ENCODE data around the gene ZDHHC15. TPM values are rescaled to one million over a fixed set of nuclear protein-coding genes. Genes with fewer than 3 reads are reported as not detected.
A peak's percentile ranks its signal among the peaks of the same experiment; 100 is the strongest.
"Not testable (repeated sequence)": the region's sequence is repeated elsewhere in the genome, so short reads cannot be mapped to it uniquely, and the experiment has no call there.

ZDHHC15 gene
- total and polyA plus RNA-seq, 2 of the 4 experiments (the other 2 are of a cell fraction) = not detected

- Histone ChIP-seq H3K56ac (ENCODE audit: extremely low read depth, insufficient read depth, low read length) (no peak overlapping the region), H4K5ac (ENCODE audit: low read depth, low read length) (no peak overlapping the region), H3K9ac (ENCODE audit: low read depth, low read length) (no peak overlapping the region), H3K4me2 (ENCODE audit: low read depth, low read length) (no peak overlapping the region), H4K8ac (ENCODE audit: low read depth in 2 of 2, low read length in 2 of 2) (no peak overlapping the region), H3K18ac (ENCODE audit: low read depth, low read length) (no peak overlapping the region), H4K20me1 (ENCODE audit: insufficient read depth, low read length) (no peaks in the 10 kb centered on the region), H3K79me1 (ENCODE audit: low read depth in 1 of 2, low read length in 2 of 2) (no peaks in the 10 kb centered on the region), H3K27me3 (ENCODE audit: control insufficient read depth, insufficient read depth, low read length) (no peaks in the 10 kb centered on the region), H4K91ac (ENCODE audit: insufficient read depth, low read depth, low read length) (no peak overlapping the region), H2BK20ac (ENCODE audit: low read depth, low read length) (no peak overlapping the region), H2BK15ac (ENCODE audit: low read depth, low read length) (no peak overlapping the region), H2AFZ (replicated peaks; ENCODE audit: low read length, poor library complexity) (no peak overlapping the region), H2BK120ac (ENCODE audit: low read depth, low read length) (no peak overlapping the region), H2AK5ac (ENCODE audit: low read depth, low read length) (no peak overlapping the region), H3K23ac (ENCODE audit: low read depth, low read length) (no peak overlapping the region), H3K27ac (ENCODE audit: insufficient read depth, low read length) (no peak overlapping the region), H3K9me3 (ENCODE audit: control insufficient read depth, insufficient read depth, low read length) (peaks cover 2% of the 10 kb centered on the region; the same call in 1 of the 2 replicates), H3K4me3 (ENCODE audit: insufficient read depth, low read depth, low read length) (no peak overlapping the region), H2AK9ac (replicated peaks; ENCODE audit: low read depth, low read length, poor library complexity) (no peak overlapping the region), H3K4me1 (ENCODE audit: control insufficient read depth, insufficient read depth, low read length) (no peaks in the 10 kb centered on the region), H3K14ac (replicated peaks; ENCODE audit: low read depth, low read length) (no peak overlapping the region), H3K36me3 (ENCODE audit: control insufficient read depth, insufficient read depth, low read length) (no peaks in the 10 kb centered on the region), H3K9me1 (ENCODE audit: insufficient read depth, low read length) (no peaks in the 10 kb centered on the region), H3K4ac (ENCODE audit: low read depth, low read length) (no peak overlapping the region), H2BK5ac (ENCODE audit: low read depth, low read length, poor library complexity, severe bottlenecking) (no peak overlapping the region)
- TF ChIP-seq MAFK (IDR thresholded peaks at IDR 0.05; ENCODE audit: low read depth, low read length) = peak; percentile 77
- TF ChIP-seq MAZ (IDR thresholded peaks at IDR 0.05; ENCODE audit: borderline replicate concordance, low read depth, low read length) = no peak
- DNase-seq (no peak), ATAC-seq (ENCODE audit: low read depth) (no peak)
- CTCF ChIA-PET = no interaction called here
- in situ Hi-C loops (cut with MboI; ENCODE audit: low sequenced_read_pairs) (no loop called here), intact Hi-C loops (cut with micrococcal nuclease) (no loop called here), dilution Hi-C loops (cut with HindIII; ENCODE audit: low sequenced_read_pairs, unreplicated experiment) (no loop called here)
- BruUV-seq (replicated peaks) = no TSS peak
- no CpG with 5 or more reads among the region's 1 CpG for WGBS, 2 experiments (ENCODE audit: extremely low coverage in 2 of 2, insufficient read length in 1 of 2)
- POLR2A ChIA-PET (ENCODE audit: unreplicated experiment) = no interaction called here
Measured at GRCh38 chrX:75483933-75484332, 38.9 kb downstream of the ZDHHC15 start.

DNA sequence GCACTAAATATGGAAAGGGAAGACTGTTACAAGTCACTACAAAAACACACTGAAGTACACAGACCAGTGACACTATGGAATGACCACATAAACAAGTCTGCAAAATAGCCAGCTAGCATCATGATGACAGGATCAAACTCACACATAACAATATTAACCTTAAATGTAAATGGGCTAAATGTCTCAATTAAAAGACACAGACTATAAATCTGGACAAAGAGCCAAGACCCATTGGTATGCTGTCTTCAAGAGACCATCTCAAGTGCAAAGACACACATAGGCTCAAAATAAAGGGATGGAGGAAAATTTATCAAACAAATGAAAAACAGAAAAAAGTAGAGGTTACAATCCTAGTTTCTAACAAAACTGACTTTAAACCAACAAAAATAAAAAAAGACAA, 61.1 kb downstream of the ZDHHC15 start:
- intact Hi-C loops (cut with micrococcal nuclease); H3K18ac ChIP-seq (ENCODE audit: low read depth, low read length); H4K5ac ChIP-seq (ENCODE audit: low read depth, low read length); H3K9me3 ChIP-seq (ENCODE audit: control insufficient read depth, insufficient read depth, low read length); H3K14ac ChIP-seq (replicated peaks; ENCODE audit: low read depth, low read length); BruUV-seq (replicated peaks); H4K91ac ChIP-seq (ENCODE audit: insufficient read depth, low read depth, low read length); H3K56ac ChIP-seq (ENCODE audit: extremely low read depth, insufficient read depth, low read length); ATAC-seq (ENCODE audit: low read depth); dilution Hi-C loops (cut with HindIII; ENCODE audit: low sequenced_read_pairs, unreplicated experiment); H2AFZ ChIP-seq (replicated peaks; ENCODE audit: low read length, poor library complexity); H4K20me1 ChIP-seq (ENCODE audit: insufficient read depth, low read length); H3K4me2 ChIP-seq (ENCODE audit: low read depth, low read length); H3K9me1 ChIP-seq (ENCODE audit: insufficient read depth, low read length); H4K8ac ChIP-seq (ENCODE audit: low read depth in 2 of 2, low read length in 2 of 2); H3K9ac ChIP-seq (ENCODE audit: low read depth, low read length); H2BK20ac ChIP-seq (ENCODE audit: low read depth, low read length); H3K79me1 ChIP-seq (ENCODE audit: low read depth in 1 of 2, low read length in 2 of 2); in situ Hi-C loops (cut with MboI; ENCODE audit: low sequenced_read_pairs); H2BK5ac ChIP-seq (ENCODE audit: low read depth, low read length, poor library complexity, severe bottlenecking); H2AK5ac ChIP-seq (ENCODE audit: low read depth, low read length); H3K4ac ChIP-seq (ENCODE audit: low read depth, low read length); H3K27ac ChIP-seq (ENCODE audit: insufficient read depth, low read length); H3K4me3 ChIP-seq (ENCODE audit: insufficient read depth, low read depth, low read length); H3K23ac ChIP-seq (ENCODE audit: low read depth, low read length); H2BK120ac ChIP-seq (ENCODE audit: low read depth, low read length); H2BK15ac ChIP-seq (ENCODE audit: low read depth, low read length); H3K27me3 ChIP-seq (ENCODE audit: control insufficient read depth, insufficient read depth, low read length); H3K36me3 ChIP-seq (ENCODE audit: control insufficient read depth, insufficient read depth, low read length); POLR2A ChIA-PET (ENCODE audit: unreplicated experiment); H2AK9ac ChIP-seq (replicated peaks; ENCODE audit: low read depth, low read length, poor library complexity); DNase-seq; H3K4me1 ChIP-seq (ENCODE audit: control insufficient read depth, insufficient read depth, low read length): not testable (repeated sequence)
- CTCF ChIA-PET = interaction anchor here (0.6 kb wide), 1 partner anchor 280 kb away, joined by 3 read pairs; no protein-coding TSS in a partner anchor
